Activated CD8-positive, alpha-beta T cell treated with anti-CD3 and anti-CD28 coated beads, Interleukin-2, amount 10 ng/mL, durations not matched to agents 7 days and 5 days (primary cell): Measurements from ENCODE around the gene OR13F1. TPM values are rescaled to one million over a fixed set of nuclear protein-coding genes. Genes with fewer than 3 reads are reported as not detected.

ENCODE experiments used
- ATAC-seq: fragments of 150-1000 bp; cut with Tn5 transposase; one replicate; pipeline ENCODE4 v1.10.0; 2021; ENCODE audit warnings: moderate library complexity
- CTCF ChIA-PET: fragments of 350-600 bp; sonication (Branson Sonifier 250); formaldehyde crosslinking; loops from one replicate; lab custom pipeline; 2021; ENCODE audit warnings: antibody characterized with exemption; lab: Charles Lee
- POLR2A ChIA-PET: fragments of 350-600 bp; sonication (Branson Sonifier 250); formaldehyde crosslinking; loops from one replicate; lab custom pipeline; 2021; ENCODE audit warnings: antibody characterized with exemption; lab: Charles Lee
- DNase-seq: peaks from one replicate; pipeline ENCODE4 v3.0.0-alpha.2; 2020
- H3K27ac Mint-ChIP-seq: one replicate; pipeline ENCODE4 v1.8.0; 2021; ENCODE audit warnings: mild to moderate bottlenecking, mixed read lengths
- H3K27me3 Mint-ChIP-seq: one replicate; pipeline ENCODE4 v1.8.0; 2021; ENCODE audit warnings: low read depth, mixed read lengths
- H3K36me3 Mint-ChIP-seq: one replicate; pipeline ENCODE4 v1.8.0; 2021; ENCODE audit warnings: low read depth, mixed read lengths
- H3K4me1 Mint-ChIP-seq: one replicate; pipeline ENCODE4 v1.8.0; 2021; ENCODE audit warnings: low read depth, mixed read lengths
- H3K4me3 Mint-ChIP-seq: one replicate; pipeline ENCODE4 v1.8.0; 2021; ENCODE audit warnings: mild to moderate bottlenecking, mixed read lengths
- H3K9me3 Mint-ChIP-seq: one replicate; pipeline ENCODE4 v1.8.0; 2022; ENCODE audit warnings: mixed read lengths; ENCODE audit not compliant: insufficient read depth
- total RNA-seq, 2 experiments: library from RNA; stranded (reverse); gene quantifications; one replicate each; pipeline ENCODE4 v1.2.3, GENCODE V29; 2021

OR13F1 gene
- total RNA-seq, 2 experiments from 2014 or later: not detected

DNA sequence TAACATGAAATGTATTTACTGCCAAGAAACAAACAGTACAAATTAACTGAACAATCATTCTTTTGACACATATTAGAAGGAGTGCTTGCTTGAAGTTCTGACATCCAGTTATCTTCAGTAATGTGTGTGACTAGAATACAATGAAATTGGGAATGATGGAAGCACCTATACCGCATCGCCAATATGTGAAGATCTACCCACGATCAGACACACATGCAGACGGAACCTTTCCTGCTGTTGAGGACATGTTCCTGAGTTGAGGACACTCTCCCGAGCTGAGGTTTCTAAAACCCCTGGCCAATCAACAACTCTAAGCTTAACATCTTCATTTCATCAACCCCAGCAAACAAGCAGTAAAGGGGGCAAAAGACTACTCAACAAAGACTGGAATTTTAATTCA, 32.7 kb downstream of the OR13F1 start, which contains the start of gene OR13C3:
OR13C3 (minus strand) TSS at position 101 of the 400 bp plus-strand sequence. CDS start 133 bp downstream, outside the sequence.
- no peaks in the 10 kb centered on the region for H3K9me3 Mint-ChIP-seq
- no peak within 1 kb of the TSS for H3K27ac Mint-ChIP-seq
- H3K27me3 Mint-ChIP-seq: no peaks in the 10 kb centered on the region
- no peaks in the 10 kb centered on the region for H3K4me1 Mint-ChIP-seq
- no peaks in the 10 kb centered on the region for H3K36me3 Mint-ChIP-seq
- POLR2A ChIA-PET: no interaction called here
- DNase-seq (no peak), ATAC-seq (no peak)
- CTCF ChIA-PET: no interaction called here
- H3K4me3 Mint-ChIP-seq: no peak within 1 kb of the TSS

DNA sequence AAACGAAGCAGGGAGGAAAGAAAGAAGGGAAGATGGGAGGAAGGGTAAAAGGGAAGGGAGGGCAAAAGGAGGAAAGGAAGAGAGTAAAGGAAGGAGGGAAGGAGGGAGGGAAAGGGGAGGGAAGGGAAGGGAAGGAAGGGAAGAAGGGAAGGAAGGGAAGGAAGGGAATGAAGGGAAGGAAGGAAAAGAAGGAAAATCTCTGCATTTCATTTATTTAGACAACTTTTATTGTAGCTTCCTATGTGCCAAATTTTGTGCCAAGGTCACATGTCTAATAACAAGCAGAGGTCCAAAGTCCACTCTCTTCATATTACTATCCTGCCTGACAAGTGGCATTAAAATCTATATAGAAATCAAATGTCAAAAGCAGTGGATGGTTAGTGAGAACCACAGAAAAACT, 35.2 kb downstream of the OR13F1 start:
- no peak overlapping the region for H3K27ac Mint-ChIP-seq
- ATAC-seq (no peak), DNase-seq (no peak)
- CTCF ChIA-PET: no interaction called here
- H3K36me3 Mint-ChIP-seq: no peaks in the 10 kb centered on the region
- H3K27me3 Mint-ChIP-seq: no peaks in the 10 kb centered on the region
- H3K4me3 Mint-ChIP-seq: no peak overlapping the region
- H3K9me3 Mint-ChIP-seq: no peaks in the 10 kb centered on the region
- H3K4me1 Mint-ChIP-seq: no peaks in the 10 kb centered on the region
- POLR2A ChIA-PET: no interaction called here

DNA sequence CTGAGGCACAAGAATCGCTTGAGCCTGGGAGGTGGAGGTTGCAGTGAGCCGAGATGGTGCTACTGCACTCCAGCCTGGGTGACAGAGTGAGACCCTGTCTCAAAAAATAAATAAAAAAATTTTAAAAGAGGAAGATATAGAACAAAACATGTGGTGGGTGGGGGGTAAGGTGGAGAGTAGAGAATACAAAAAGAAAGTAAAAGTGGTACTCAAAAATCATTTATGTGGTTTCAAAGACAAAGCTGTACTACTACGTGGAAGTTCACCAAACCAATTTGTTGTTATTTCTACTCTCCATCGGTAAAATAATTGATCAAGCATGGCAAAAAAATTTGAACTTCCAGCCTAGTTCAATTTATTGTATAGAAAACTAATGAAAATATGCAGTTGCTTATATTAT, 40.6 kb downstream of the OR13F1 start:
- Mint-ChIP-seq H3K36me3 (no peaks in the 10 kb centered on the region), H3K9me3 (no peaks in the 10 kb centered on the region), H3K27ac (no peak overlapping the region), H3K4me1 (no peaks in the 10 kb centered on the region), H3K27me3 (no peaks in the 10 kb centered on the region), H3K4me3 (no peak overlapping the region)
- DNase-seq: no peak
- POLR2A ChIA-PET: no interaction called here
- ATAC-seq: no peak
- CTCF ChIA-PET: no interaction called here

DNA sequence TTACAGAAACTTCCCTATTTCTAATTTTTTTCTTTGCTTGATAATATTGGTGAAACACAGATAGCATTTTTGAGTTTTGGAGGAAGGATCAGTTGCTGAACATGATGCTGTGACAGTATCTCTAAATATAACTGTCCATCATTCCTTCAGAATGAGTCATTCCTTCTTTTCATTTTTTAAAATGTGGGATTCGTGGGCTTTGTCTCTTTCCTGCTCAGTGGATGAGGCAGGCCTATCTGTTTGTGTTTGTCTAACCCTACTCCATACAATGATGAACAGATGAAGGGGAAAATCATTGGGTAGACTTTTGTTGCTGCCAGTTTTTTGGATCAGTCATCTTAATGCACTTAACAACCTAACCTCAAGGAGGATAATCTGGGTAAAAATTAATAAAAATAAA, 49.2 kb downstream of the OR13F1 start:
- no peak overlapping the region for H3K4me3 Mint-ChIP-seq
- ATAC-seq: no peak
- H3K9me3 Mint-ChIP-seq: peaks cover 6% of the 10 kb centered on the region

More for the DNA sequence above, 49.2 kb downstream of the OR13F1 start:
- Mint-ChIP-seq H3K27me3 (no peaks in the 10 kb centered on the region), H3K36me3 (no peaks in the 10 kb centered on the region), H3K4me1 (no peaks in the 10 kb centered on the region), H3K27ac (no peak overlapping the region)
- POLR2A ChIA-PET: no interaction called here
- CTCF ChIA-PET: no interaction called here
- no peak for DNase-seq

Other genes with a start within 250 kb of the OR13F1 start
- not detected for gene OR13C4, start 22.9 kb downstream of the OR13F1 start, total RNA-seq
- not detected for gene OR13C3, start 32.6 kb downstream of the OR13F1 start, total RNA-seq
- gene OR13C8, start 64.9 kb downstream of the OR13F1 start, total RNA-seq: not detected
- gene OR13C5, start 95.2 kb downstream of the OR13F1 start, total RNA-seq: not detected
- not detected for gene OR13C2, start 101.4 kb downstream of the OR13F1 start, total RNA-seq
- not detected for gene OR13C9, start 113.9 kb downstream of the OR13F1 start, total RNA-seq
- gene OR13D1, start 190.3 kb downstream of the OR13F1 start, total RNA-seq: not detected
- gene NIPSNAP3A, start 243.4 kb downstream of the OR13F1 start, total RNA-seq: 10 to 100 TPM; 24.1 to 24.6 TPM